ENCODE measurements around the gene STK24.

STK24 gene

GRCh38 chr13:98489446-98490194, 87.3 kb downstream of the STK24 start:
- peak overlapping the region; percentile 61 for H3K4me2 ChIP-seq (ENCODE audit: low read depth, low read length, poor library complexity, severe bottlenecking)
- H3K79me2 ChIP-seq (ENCODE audit: insufficient read depth, low read length) = peaks cover 90% of the 10 kb centered on the region
- H3K36me3 ChIP-seq (ENCODE audit: insufficient read depth, low read length) = no peaks in the 10 kb centered on the region
- H3F3A ChIP-seq (ENCODE audit: low read depth) = no peaks in the 10 kb centered on the region; the same call in 1 of the 2 replicates
- H3K9ac ChIP-seq (ENCODE audit: low read depth, low read length, poor library complexity, severe bottlenecking) = peak overlapping the region; percentile 6
- TF ChIP-seq EZH2phosphoT487 (IDR thresholded peaks at IDR 0.05; ENCODE audit: borderline replicate concordance) (no peak), CTCF (conservative IDR thresholded peaks at IDR 0.05; ENCODE audit: low read length) (no peak)
- H2AFZ ChIP-seq (ENCODE audit: low read length) = no peak overlapping the region
- H3K4me1 ChIP-seq (ENCODE audit: insufficient read depth, low read length, poor library complexity, severe bottlenecking) = peaks cover 63% of the 10 kb centered on the region
- H4K20me1 ChIP-seq (ENCODE audit: insufficient read depth, low read length, poor library complexity, severe bottlenecking) = peaks cover 44% of the 10 kb centered on the region
- H3K9me3 ChIP-seq (ENCODE audit: insufficient read depth, low read depth, low read length) = no peaks in the 10 kb centered on the region
- H3K4me3 ChIP-seq (ENCODE audit: low read length, poor library complexity, severe bottlenecking) = peak overlapping the region; percentile 21
- no peaks in the 10 kb centered on the region for H3K9me2 ChIP-seq (replicated peaks; ENCODE audit: low read depth, low read length)
- no peaks in the 10 kb centered on the region for H3K27me3 ChIP-seq (ENCODE audit: insufficient read depth, low read length, poor library complexity, severe bottlenecking)

GRCh38 chr13:98488736-98489135, 88.2 kb downstream of the STK24 start:
- TF ChIP-seq CTCF (conservative IDR thresholded peaks at IDR 0.05; ENCODE audit: low read length) = no peak
- no peak for TF ChIP-seq EZH2phosphoT487 (IDR thresholded peaks at IDR 0.05; ENCODE audit: borderline replicate concordance)
- Histone ChIP-seq H3K79me2 (ENCODE audit: insufficient read depth, low read length) (peaks cover 95% of the 10 kb centered on the region), H3K9ac (ENCODE audit: low read depth, low read length, poor library complexity, severe bottlenecking) (no peak overlapping the region), H3K36me3 (ENCODE audit: insufficient read depth, low read length) (no peaks in the 10 kb centered on the region), H2AFZ (ENCODE audit: low read length) (no peak overlapping the region), H3K4me1 (ENCODE audit: insufficient read depth, low read length, poor library complexity, severe bottlenecking) (peaks cover 72% of the 10 kb centered on the region), H3K27me3 (ENCODE audit: insufficient read depth, low read length, poor library complexity, severe bottlenecking) (no peaks in the 10 kb centered on the region), H3K4me3 (ENCODE audit: low read length, poor library complexity, severe bottlenecking) (no peak overlapping the region), H4K20me1 (ENCODE audit: insufficient read depth, low read length, poor library complexity, severe bottlenecking) (peaks cover 53% of the 10 kb centered on the region), H3K9me3 (ENCODE audit: insufficient read depth, low read depth, low read length) (no peaks in the 10 kb centered on the region), H3K9me2 (replicated peaks; ENCODE audit: low read depth, low read length) (no peaks in the 10 kb centered on the region), H3F3A (ENCODE audit: low read depth) (no peaks in the 10 kb centered on the region; the same call in 1 of the 2 replicates), H3K4me2 (ENCODE audit: low read depth, low read length, poor library complexity, severe bottlenecking) (no peak overlapping the region)

- H3K4me1 ChIP-seq (ENCODE audit: insufficient read depth, low read length, poor library complexity, severe bottlenecking) = peaks cover 66% of the 10 kb centered on the region
- H3K36me3 ChIP-seq (ENCODE audit: insufficient read depth, low read length) = no peaks in the 10 kb centered on the region
- peaks cover 95% of the 10 kb centered on the region for H3K79me2 ChIP-seq (ENCODE audit: insufficient read depth, low read length)
- H4K20me1 ChIP-seq (ENCODE audit: insufficient read depth, low read length, poor library complexity, severe bottlenecking) = peaks cover 64% of the 10 kb centered on the region
- H3K4me2 ChIP-seq (ENCODE audit: low read depth, low read length, poor library complexity, severe bottlenecking) = no peak overlapping the region
- no peak overlapping the region for H2AFZ ChIP-seq (ENCODE audit: low read length)
- H3K4me3 ChIP-seq (ENCODE audit: low read length, poor library complexity, severe bottlenecking) = no peak overlapping the region
- no peaks in the 10 kb centered on the region for H3K9me2 ChIP-seq (replicated peaks; ENCODE audit: low read depth, low read length)
- H3K9ac ChIP-seq (ENCODE audit: low read depth, low read length, poor library complexity, severe bottlenecking) = no peak overlapping the region
- no peaks in the 10 kb centered on the region; the same call in 1 of the 2 replicates for H3F3A ChIP-seq (ENCODE audit: low read depth)
- no peaks in the 10 kb centered on the region for H3K27me3 ChIP-seq (ENCODE audit: insufficient read depth, low read length, poor library complexity, severe bottlenecking)
- no peaks in the 10 kb centered on the region for H3K9me3 ChIP-seq (ENCODE audit: insufficient read depth, low read depth, low read length)
- TF ChIP-seq EZH2phosphoT487 (IDR thresholded peaks at IDR 0.05; ENCODE audit: borderline replicate concordance) (no peak), CTCF (conservative IDR thresholded peaks at IDR 0.05; ENCODE audit: low read length) (no peak)
Observed at GRCh38 chr13:98487522-98487921, 89.4 kb downstream of the STK24 start.

Measured in Loucy (cell line).